Kidney tubule cell (primary cell): ENCODE results near the gene C12orf75.
A peak's percentile ranks its signal among the peaks of the same experiment; 100 is the strongest.

Experiments used
- DNase-seq: peaks from one replicate; pipeline ENCODE4 v3.0.0-alpha.2; 2018; ENCODE audit warnings: low spot score

The C12orf75 gene

DNA sequence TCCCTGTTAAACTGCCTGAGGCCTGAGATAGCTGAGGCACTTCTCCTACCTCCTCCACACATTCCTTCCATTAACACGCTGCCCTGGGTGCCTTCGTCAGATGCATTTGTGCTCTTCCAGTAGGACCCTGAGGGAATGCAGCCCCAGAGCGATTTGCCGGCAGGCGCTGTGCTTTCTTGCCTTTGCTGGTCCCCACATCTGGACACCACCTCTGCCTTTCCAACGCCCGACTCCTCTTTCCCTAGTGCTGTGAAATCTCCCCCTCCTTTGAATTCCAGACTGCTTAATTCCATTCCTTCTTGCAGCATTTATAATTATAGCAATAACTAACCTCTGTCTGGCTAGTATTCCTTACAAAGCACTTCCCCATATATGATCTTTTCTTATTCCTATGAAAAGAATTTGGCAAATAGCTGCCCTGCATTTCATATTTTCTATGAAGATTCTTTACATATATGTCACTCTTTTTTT, 88.4 kb downstream of the C12orf75 start:
- DNase-seq = no peak

DNA sequence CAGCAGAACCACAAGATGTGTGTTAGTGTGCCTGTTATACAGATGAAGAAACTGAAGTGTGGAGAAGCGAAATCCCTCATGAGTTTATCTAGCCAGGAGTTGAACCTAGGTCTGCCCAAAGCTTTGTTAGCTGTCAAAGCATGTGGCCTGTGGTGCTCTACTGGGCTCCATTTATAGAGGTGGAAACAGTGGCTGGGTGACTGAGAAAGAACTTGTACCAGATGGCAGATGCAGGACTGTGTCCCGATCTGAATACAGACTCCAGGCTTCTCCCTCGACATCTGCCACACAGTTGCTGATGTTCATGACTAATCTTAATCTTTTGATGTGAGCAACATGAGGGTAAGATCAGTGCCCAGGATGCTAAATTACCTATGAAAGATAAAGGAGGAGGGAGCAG, 89.1 kb downstream of the C12orf75 start:
- DNase-seq = no peak

DNA sequence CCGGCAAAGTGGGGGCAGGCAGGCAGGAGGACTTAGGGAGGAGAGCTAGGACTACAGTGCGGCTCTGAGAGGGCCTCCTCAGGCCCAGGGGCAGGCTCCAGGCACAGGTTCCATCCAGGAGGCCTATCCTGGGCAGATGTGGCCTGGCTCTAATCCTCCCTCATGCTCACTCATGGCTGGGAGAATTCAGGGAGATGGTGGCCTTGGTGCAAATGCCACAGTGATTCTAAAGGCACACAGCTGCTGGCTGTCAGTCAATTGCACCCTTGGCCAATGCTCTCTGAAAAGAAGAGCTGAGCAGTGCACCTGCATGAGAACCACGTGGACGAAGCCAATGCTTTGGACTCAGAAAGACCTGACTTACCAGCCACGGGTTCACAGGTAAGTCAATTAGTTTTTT, 89.6 kb downstream of the C12orf75 start:
- DNase-seq = no peak

DNA sequence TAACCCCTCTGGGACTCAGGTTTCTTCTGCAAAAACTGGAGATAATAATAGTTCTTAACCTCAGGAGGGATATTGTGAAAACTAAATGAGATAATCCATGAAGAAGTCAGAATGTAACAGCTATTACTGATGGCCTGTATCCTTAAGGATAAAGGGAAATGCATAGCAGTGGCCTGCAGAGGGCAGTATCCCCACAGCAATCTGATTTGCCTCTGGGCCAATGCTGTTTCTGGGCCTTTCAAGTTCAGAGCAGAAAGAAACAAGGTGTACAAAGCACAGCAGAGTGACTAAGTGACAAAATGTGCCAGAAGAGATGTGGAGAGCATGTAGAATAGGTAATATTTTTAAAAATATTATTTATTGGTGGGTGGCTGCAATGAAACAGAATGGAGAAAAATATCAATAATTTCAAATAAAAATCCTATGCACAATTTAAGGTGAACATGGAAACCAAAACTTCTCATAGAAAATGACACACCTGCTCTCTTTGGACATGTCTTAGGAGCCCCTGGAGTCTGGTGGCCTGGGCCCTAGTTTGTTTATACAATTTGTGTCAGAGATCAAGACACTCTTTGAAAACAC, 90.3 kb downstream of the C12orf75 start:
- DNase-seq = peak; percentile 76
